NCI-H82 (cell line): Measurements from ENCODE around the gene C3orf33.

ENCODE experiments used
- DNase-seq: peaks from one replicate; lab custom pipeline; 2025; lab: John Stamatoyannopoulos, UW

Gene C3orf33

DNA sequence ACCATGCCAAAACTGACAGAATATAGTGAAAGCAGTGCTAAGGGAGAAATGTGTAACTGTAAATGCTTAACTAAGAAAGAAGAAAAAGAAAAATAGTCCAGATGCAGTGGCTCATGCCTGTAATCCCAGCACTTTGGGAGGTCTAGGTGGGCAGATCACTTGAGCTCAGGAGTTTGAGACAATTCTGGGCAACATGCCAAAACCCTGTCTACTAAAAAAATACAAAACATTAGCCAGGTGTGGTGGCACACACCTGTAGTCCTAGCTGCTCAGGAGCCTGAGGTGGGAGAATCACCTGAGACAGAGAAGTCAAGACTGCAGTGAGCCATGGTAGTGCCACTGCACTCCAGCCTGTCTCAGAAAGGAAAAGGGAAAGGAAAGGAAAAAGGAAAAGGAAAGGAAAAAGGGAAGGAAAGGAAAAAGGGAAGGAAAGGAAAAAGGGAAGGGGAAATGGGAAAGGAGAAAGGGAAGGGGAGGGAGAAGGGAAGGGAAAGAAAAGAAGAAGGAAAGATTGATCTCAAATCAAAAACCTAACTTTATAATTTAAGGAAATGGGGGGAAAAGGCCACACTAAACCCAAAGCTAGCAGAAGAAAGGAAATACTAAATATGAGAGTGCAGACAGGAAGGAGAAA lies 20.3 kb downstream of the C3orf33 start:
- DNase-seq = peak; percentile 28

DNA sequence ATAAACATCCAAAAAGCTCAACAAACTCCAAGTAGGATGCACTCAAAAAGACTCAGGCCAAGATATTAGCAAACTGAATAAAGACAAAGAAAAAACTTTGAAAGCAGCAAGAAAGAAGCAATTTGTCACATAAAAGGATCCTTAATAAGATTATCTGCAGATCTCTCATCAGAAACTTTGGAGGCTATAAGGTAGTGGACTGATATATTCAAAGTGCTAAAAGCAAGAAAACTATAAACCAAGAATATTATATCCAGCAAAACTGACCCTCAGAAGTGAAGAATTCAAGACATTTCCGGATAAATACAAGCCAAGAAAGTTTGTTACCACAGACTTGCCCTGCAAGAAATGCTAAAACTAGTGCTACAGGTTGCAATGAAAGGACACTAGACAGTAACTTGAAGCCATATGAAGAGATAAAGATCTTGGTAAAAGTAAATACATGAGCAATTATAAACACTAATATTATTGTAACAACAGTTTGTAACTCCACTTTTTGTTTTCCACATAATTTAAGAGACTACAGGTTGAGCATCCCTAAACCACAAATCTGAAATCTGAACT lies 23.6 kb downstream of the C3orf33 start:
- DNase-seq = no peak

DNA sequence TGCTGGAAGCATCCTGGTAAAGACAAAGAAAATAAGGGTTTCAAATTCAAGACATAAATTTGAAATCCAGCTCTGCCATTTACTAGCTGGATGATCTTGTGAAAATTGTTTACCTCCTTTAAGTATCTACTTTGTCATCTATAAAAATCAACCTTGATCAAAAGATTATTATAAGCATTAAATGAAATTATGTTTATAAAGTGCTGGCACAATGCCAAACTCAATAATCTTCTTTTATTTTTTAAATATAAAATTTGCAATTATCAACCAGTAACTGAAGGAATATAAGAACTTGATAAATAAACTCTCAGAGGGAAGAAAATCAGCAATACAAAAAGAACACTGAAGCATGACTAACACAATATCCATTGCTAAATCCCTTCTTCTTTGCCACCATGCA lies 25.8 kb downstream of the C3orf33 start:
- no peak for DNase-seq

DNA sequence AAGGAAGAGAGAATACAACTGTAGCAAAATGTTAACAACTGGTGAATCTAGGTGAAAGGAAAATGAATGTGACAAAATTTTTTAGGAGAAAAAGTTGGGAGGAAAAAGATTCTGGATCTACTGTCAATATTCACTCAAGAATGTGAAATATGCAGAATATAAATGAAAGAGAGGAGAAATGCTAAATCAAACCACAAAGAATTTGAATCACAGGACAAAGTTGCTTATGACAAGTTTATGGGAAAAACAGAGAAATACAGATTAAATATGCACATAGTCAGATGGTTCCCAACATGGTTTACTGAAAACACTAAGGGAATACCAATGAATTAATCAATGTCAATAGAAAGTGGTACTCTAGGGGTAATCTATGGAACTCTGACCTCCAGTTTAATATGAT lies 27.6 kb downstream of the C3orf33 start:
- DNase-seq = no peak

DNA sequence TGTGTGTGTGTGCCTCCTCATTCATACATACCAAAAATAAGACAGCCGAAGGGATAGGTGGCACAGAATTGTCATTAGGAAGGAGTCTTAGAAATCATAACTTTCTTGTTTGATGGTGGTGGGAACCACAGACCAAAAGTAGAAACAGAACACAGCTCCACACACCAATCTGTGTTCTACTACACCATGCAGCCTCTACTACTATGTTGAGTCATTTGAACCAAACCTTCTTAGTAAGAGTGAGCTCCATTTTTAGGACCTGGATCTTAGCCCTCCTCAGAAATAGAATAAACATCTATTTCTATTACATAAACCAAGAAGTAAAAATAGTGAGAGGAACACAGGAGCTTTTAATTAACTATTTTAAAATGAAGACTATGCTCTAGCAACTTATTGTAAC lies 33.3 kb downstream of the C3orf33 start:
- DNase-seq = no peak

DNA sequence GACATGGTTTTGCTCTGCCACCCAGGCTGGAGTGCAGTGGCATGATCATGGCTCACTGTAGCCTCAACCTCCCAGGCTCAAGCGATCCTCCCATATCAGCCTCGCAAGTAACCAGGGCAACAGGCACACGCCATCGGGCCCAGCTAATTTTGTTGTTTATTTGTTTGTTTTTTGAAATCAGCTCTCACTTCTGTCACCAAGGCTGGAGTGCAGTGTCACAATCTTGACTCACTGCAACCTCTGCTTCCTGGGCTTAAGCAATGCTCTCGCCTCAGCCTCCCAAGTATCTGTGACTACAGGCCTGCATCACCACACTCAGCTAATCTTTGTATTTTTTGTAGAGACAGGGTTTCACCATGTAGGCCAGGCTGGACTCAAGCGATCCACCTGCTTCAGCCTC lies 35.0 kb downstream of the C3orf33 start:
- no peak for DNase-seq

DNA sequence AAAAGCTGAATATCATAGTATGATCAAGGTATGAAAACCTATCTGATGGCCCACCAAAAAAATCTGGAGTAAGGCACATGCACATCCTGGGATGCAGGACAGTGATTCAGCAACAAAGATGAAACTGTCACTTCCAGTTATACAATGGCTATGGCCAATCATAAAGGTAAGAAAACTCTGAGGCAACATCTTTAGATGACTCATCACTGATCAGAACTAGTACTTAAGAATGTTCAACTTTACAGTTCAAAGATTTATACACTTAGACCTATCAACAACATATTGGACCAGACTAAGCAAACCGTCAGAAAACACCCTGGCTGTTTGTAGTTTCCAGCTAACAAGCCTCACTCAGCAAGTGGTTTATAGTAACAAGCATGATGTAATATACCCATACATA lies 39.9 kb downstream of the C3orf33 start:
- no peak for DNase-seq

DNA sequence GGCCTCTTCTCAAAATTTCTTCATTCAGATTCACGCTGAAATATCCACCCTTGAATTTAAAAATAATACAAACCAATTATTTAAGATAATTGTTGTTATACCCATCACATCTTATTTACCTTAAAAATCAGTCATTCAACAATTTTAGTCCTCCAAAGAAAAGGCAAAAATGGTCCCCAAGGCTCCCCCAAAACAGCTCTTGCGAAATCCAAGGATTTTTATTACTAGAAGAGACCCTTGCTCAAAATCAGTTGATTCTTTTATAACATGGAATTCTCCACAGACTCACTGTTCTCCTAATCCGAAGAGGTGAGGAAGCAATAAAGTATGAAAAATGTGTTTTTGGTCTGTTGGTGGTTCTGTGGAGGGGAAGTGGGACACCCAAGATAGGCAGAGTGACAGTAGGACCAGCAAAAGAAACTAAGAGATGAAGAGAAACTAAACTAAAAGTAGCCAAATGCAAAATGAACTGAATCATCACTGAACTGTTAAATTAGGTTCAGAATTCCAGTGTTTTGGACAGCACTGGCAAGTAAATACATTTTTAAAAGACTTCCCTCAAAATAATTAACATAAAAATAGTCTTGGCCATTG lies 42.1 kb downstream of the C3orf33 start:
- no peak for DNase-seq

DNA sequence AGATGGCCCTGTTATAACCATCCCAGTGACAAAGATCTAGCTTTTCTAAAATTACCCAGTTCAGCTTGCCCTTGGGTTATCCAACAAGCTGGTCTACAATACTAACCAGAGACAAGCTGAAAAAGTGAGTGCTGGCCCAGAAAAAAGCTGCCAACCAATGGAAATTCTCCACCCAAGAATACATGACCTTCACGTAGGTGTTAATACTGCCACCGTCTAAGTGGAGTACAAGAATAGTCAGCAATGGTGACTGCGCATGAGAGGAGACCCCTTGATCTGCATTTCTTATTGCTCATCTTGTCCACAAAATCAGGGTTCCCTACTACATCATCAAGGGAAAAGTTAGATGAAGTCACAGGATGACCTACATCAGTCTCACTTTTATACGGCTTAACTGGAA lies 45.4 kb downstream of the C3orf33 start:
- DNase-seq = no peak

DNA sequence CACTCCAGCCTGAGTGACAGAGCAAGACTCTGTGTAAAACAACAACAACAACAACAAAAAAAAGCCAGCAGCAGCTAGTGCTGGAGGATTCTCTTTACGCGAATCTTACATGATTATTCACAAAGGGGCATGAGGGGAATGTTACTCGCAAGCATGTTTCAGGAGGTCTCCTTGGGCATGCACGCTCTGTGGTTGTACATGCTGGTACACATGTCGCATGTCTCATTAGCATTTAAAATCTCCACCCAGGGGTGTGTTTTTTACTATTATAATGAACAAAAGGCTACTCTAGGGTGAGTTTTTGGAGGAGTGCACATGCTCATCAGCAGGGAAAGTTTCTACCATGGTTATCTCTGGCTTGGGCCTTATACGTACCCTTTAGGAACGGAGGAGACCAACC lies 48.5 kb downstream of the C3orf33 start:
- DNase-seq = no peak

DNA sequence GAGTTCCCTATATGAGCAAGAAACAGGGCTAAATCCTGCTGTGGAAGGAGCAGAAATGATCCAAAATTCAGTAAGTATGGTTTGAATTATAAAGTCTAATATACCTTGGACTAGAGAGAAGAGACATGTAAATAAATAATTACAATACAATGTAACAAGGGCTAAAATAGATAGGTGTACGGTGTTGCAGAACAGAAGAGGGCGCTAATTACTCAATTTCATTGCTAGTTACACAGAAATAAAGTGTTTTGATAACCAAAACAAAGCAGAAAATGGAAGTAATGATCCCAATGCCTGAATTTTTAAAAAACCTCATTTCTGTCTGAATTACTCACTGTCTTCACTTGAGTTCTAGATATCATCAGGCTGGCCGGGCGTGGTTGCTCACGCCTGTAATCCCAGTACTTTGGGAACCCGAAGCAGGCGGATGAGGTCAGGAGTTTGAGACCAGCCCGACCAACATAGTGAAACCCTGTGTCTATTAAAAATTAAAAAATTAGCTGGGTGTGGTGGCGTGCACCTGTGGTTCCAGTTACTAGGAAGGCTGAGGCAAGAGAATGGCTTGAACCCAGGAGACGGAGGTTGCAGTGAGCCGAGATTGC lies 52.9 kb downstream of the C3orf33 start:
- DNase-seq = peak; percentile 54

DNA sequence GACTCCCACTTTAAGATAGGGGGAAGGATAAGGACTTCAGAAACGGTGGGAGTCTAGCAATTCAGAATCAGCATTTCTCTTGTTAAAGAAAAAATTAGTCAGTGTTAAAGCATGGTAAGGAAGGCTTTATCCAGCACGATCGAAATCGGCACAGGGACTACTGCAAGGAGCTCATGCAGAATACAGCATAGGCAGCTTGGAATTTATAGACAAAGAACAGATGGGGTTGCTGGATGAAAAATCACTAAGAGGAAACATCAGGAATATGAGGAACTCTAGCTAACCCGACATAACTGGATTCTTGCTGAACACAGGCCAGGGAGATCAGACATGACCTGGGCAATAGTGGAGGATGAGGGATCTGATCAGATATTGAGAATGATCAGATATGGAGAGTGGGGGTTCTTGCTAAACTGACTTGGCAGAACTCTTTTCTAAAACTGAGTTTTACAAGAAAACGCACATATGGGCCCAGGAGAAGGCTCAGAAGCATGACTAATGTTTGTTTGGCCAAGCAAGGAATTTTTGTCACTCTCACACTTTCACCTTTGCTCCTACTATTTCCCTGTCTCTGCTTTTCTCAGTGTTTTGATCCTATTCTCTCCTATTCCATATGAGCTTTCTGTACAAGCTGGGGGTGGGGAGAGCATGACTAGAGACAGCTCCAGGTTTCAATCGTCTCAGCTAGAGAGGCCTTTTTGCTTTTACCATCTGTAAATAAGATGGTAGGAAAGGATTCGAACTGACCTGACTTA lies 57.3 kb downstream of the C3orf33 start:
- DNase-seq = peak; percentile 25

DNA sequence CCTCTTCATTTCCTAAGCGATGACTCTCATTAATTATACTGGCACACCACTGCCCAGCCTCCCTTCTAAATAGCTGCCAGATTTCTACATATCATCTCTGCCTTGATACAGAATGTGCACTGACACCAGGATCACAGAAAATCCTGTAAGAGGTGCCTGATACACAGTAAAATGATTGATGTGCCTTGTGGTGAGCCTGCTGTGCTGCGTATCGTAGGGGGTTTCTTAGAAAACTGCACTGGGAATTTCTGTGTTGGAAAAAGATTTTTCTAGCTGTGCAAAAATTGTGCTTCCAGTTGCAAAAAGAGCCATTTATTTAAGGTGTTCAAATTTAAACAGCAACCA lies 58.2 kb downstream of the C3orf33 start:
- peak; percentile 39 for DNase-seq

DNA sequence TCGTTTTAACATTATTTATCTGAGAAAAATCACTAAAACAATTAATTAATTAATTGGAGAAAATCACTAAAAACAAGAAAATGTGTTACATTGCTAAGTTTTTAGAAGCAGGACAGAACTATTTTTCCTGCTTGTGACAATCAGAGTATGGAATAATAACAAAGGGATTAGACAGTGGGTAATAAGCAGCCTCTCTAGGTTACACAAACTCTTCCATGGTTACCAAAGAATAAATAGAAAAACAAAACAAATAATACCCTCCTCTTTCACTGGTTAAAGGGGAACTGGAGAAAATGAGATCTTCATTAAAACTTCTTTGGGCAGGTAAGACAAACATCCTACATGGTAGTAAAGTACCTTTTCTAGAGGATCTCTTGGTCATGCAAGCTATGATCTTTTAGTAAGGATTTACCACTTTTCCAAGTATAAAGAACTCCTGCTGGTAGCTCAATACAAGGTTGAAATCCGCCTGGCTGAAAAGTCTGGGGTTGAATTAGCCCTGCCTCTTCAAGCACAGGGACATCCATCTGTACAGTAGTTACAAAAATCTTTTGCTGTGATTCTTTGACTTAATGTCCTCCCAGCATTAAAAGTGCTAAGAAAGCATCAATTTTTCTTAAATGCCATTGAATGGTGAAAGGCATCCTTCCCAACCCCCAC lies 58.7 kb downstream of the C3orf33 start:
- peak; percentile 39 for DNase-seq

DNA sequence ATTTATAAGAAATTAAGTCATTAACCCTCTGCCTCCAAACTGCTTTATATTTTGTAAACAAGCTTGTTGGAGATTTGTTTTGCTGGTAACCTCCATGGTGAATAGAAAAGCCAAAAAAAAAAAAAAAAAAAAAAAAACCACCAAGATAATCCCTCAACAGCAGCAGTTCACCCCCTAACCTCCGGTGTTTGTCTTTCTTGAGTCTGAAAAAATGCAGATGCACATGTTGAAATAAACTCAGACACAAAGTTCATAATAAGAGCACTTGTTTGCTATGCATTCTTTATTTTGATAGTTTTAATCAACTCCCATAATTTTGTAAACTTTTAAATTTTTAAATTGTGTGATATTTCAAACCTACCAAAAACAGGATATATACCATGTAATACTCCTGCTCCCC lies 59.4 kb downstream of the C3orf33 start:
- DNase-seq = peak; percentile 28

DNA sequence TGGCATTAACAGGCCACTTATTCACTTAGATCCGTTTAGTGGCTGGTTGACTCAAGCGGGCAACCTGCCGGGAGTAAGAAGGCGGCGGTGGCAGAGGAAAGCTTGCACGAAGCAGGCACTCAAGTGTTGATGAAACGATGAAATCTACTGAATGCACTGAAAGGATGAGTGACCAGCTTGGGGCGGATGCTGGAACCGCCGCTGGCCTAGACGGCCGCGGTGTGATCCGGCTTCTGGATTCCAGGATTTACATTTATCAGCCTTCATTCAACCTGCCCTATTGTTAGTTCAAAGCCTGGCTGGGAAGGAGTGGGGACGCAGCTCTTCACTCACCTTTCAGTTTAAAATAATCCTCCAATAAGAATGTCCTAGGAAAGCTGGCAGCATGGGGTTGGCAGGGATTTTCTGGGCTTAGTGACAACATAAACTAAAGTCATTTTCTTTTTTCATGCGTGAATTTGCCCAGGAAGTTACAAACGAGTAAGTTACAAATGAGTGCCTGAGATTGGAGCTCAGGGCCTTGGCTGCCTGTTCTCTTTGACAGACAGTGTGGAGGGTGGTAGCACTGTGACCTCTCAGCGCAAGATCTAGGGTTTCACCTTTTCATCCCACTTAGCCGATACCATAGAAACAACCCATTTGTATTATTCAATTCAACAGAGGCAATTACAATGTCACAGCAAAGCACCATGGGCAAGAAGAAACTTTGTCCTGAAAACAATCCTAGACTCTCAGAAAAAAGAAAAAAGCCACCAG lies 60.1 kb downstream of the C3orf33 start:
- peak; percentile 82 for DNase-seq

DNA sequence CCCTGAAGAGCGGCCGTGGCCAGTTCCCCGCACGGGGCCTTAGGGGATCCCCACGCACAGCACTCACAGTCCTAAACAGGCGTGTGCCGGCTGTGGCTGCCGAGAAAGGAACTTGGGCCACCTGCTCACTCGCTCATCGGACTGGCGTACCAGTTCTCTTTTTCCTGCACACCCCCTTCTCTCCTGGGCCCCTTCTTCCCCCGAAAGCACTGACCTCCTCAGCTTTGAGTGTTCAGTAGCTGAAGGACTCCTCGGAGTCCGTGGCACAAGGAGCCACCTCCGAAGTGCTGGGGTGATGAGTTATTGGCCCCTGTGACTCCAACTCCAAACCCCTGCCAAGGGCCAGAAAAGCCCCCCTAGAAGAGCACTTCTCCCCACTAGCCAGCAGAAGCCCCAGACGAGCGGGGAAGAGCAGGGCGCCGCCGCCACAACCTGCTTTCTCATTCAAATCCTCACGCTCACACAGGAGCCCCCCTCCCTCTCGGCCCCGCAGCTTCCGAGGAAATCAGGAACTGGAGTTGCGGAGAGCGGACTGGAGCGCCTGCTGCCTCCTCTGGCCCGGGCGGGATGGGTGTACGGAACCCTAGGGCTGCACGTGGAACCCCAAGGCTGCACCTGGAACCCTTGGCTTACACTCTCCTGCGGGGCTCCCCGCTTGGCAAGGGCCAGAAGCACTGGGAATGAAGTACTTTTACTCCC lies 61.3 kb downstream of the C3orf33 start, which contains the start of gene PLCH1:
PLCH1 (minus strand) TSS at position 446 of the 699 bp plus-strand sequence. CDS start 40,847 bp downstream, outside the sequence.
- DNase-seq = peak; percentile 93

DNA sequence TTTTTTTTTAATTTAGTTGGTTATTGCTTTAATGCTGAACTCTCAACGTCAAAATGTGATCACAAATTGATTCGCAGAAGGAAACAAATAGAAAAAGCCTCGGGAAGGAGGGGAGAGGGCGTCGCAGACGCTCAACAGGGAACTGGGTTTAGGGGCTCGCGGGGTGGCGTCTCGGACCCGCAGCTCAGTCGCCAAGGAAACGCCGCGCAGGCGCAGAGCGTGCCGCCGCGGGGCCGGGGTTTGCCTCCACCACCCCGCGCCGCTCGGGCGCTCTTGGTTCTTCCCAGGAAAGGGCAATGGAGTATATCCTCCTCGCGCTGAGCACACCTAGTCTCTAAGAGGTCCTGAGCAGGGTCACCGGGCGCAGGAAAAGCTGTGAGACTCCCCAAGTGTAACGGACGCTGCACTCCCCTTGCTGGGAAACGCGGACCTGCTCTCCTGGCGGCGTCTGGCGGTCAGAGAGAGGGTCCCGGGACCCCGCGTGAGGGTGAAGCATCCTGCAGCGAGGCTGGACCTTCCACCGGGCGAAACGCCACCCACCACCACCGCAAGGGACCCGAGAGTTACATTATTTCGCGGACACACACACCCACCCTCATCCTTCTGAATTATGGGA lies 62.0 kb downstream of the C3orf33 start:
- peak; percentile 88 for DNase-seq

DNA sequence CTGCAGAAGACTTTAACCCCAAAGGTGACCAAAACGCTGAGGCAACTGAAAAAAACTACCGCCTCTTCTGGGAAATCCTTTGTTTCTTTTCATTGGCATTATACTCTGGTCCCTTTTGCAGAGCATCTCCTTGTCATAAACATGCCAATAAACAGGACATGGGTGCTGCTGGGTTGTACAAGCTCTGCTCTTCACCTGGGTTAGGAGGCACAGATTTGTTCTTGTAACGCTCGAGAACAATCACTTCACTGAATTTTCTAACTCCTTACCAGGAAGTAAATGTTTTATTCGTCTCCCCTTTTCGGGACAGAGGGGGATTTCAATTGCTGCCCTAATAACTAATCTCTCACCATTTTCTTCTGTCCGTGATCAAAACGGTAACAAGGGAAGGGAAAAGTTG lies 62.5 kb downstream of the C3orf33 start:
- no peak for DNase-seq

DNA sequence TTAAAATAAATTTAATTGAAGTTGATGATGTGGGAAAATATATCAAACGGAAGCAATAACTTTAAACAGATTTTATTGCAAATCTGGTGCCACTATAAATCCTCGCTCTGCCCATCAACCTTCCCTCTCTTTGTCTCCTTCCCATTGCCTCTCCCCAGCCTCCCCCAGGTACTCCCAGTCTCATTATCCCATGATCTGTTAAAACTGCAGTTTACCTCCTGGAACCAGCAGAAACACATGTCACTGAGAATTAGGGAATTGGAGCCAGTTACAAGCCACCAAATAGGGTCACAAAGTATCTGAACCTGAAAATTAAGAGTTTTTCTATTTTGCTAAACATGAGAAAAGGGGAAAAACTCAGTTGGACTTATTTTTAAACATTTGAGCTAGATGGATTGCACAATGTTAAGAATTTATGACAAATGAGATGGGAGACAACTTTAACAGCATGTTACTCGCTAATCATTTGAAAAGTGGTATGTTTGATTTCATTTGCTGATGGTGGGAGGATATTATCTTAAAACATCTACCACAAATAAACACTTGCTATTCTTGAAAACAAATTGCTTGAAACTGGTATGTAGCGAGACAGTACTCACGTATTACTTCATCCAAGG lies 63.6 kb downstream of the C3orf33 start:
- no peak for DNase-seq
